ENCODE data around the gene CSNK1G1. TPM values are rescaled to one million over a fixed set of nuclear protein-coding genes. Genes with fewer than 3 reads are reported as not detected.

CSNK1G1 gene
- total RNA-seq, 1 experiment from 2014 or later: 27.4 TPM

DNA sequence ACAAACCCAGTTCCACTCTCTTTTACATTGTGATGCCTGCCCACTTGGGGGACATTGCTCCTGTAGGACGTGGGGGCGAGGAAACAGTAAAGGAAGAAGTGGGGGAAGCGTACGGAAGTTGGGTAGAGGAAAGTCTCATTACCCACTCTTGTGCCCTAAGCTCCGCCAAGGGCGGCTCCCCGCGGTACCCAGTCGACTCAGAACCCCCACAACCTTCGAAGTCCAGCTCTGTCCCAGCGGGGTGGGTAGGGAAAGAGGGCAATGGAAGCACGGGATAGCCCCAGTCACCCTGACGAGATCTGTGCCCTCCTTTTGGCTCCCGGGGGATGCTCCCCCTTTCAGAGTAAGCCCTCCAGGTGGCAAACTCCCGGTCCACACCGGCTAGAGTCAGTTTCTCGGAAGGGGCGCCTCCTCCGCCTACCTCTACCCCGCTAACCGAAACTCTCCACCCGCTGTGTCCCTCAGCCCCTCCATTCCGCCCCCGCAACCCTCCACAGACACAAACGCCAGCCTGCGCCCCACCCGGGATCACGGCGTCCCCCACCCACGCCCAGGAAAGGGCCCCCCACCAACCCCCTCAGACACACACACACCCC is 527 bp downstream of the CSNK1G1 start:
- BruUV-seq (replicated peaks): TSS peak; percentile 43
- intact Hi-C loops (cut with micrococcal nuclease; ENCODE audit: unreplicated experiment): no loop called here
- DNase-seq (ENCODE audit: low spot score): peak; percentile 29

DNA sequence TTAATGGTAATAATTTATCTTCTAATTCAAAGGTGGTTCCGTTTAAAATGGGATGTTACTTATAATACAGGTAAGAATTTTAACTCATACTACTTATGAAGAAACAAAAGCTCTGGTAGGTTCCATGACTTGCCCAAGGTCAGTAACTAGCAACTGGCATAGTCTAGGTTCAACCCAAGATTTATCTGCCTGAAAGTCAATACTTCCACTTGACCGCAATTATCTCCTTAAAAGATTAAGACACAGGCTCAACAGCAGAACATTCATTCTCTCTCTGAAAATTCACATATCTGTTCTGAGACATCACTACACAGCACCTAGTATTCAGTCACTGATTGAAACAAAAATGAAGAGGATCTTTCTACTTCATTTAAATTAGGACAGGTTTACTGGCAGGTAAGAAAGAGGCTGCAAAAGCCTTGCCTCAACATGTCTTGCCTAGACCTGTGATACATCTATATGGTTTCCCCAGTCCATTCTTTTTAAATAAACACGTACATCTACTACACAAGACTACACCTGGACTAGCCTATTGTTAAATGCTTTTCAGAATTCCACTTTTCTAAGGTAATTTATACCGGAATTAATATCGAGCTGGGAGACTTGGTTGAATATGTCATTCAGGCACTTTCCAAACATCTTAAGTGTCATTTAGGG is 1.2 kb downstream of the CSNK1G1 start:
- POLR2A ChIA-PET (ENCODE audit: low non-redundant PET): no interaction called here
- Histone ChIP-seq H3K9me3 (ENCODE audit: low read depth, low read length, poor library complexity, severe bottlenecking) (no peaks in the 10 kb centered on the region), H3K36me3 (ENCODE audit: insufficient read depth, low read length, poor library complexity, severe bottlenecking) (no peaks in the 10 kb centered on the region), H3K27me3 (replicated peaks; ENCODE audit: insufficient read depth, low read depth, low read length, poor library complexity) (no peaks in the 10 kb centered on the region), H3K27ac (ENCODE audit: low read depth, low read length, poor library complexity, severe bottlenecking) (peak overlapping the region; percentile 89), H3K4me3 (ENCODE audit: low read depth, low read length, poor library complexity, severe bottlenecking) (peak overlapping the region; percentile 94), H3K4me1 (ENCODE audit: insufficient read depth, low read length, poor library complexity, severe bottlenecking) (peaks cover 31% of the 10 kb centered on the region)
- DNase-seq (ENCODE audit: low spot score): no peak
- no TSS peak for BruUV-seq (replicated peaks)
- TF ChIP-seq EZH2 (IDR thresholded peaks at IDR 0.05; ENCODE audit: borderline replicate concordance, low read depth, low read length, poor library complexity, severe bottlenecking) (no peak), CTCF (conservative IDR thresholded peaks at IDR 0.05; ENCODE audit: low read depth, low read length) (no peak)
- intact Hi-C loops (cut with micrococcal nuclease; ENCODE audit: unreplicated experiment): no loop called here
- CTCF ChIA-PET: no interaction called here

More for the DNA sequence above, 527 bp downstream of the CSNK1G1 start:
- Histone ChIP-seq H3K9me3 (ENCODE audit: low read depth, low read length, poor library complexity, severe bottlenecking) (no peaks in the 10 kb centered on the region), H3K36me3 (ENCODE audit: insufficient read depth, low read length, poor library complexity, severe bottlenecking) (no peaks in the 10 kb centered on the region), H3K4me3 (ENCODE audit: low read depth, low read length, poor library complexity, severe bottlenecking) (peak overlapping the region; percentile 94), H3K4me1 (ENCODE audit: insufficient read depth, low read length, poor library complexity, severe bottlenecking) (peaks cover 30% of the 10 kb centered on the region), H3K27me3 (replicated peaks; ENCODE audit: insufficient read depth, low read depth, low read length, poor library complexity) (no peaks in the 10 kb centered on the region), H3K27ac (ENCODE audit: low read depth, low read length, poor library complexity, severe bottlenecking) (peak overlapping the region; percentile 89)
- POLR2A ChIA-PET (ENCODE audit: low non-redundant PET): no interaction called here
- no peak for TF ChIP-seq EZH2 (IDR thresholded peaks at IDR 0.05; ENCODE audit: borderline replicate concordance, low read depth, low read length, poor library complexity, severe bottlenecking)
- no peak for TF ChIP-seq CTCF (conservative IDR thresholded peaks at IDR 0.05; ENCODE audit: low read depth, low read length)
- CTCF ChIA-PET: interaction anchor here (0.6 to 1.4 kb wide), 3 partner anchors 11 to 202 kb away, joined by 4 read pairs; no protein-coding TSS in a partner anchor

GRCh38 chr15:64351265-64351664 is 4.7 kb downstream of the CSNK1G1 start:
- intact Hi-C loops (cut with micrococcal nuclease; ENCODE audit: unreplicated experiment): no loop called here
- TF ChIP-seq EZH2 (IDR thresholded peaks at IDR 0.05; ENCODE audit: borderline replicate concordance, low read depth, low read length, poor library complexity, severe bottlenecking) (no peak), CTCF (conservative IDR thresholded peaks at IDR 0.05; ENCODE audit: low read depth, low read length) (no peak)
- H3K4me3 ChIP-seq (ENCODE audit: low read depth, low read length, poor library complexity, severe bottlenecking): no peak overlapping the region
- ChIA-PET CTCF (no interaction called here), POLR2A (ENCODE audit: low non-redundant PET) (interaction anchor here (0.7 kb wide), 1 partner anchor 48 kb away, joined by 3 read pairs; no protein-coding TSS in a partner anchor)
- H3K36me3 ChIP-seq (ENCODE audit: insufficient read depth, low read length, poor library complexity, severe bottlenecking): no peaks in the 10 kb centered on the region
- no peaks in the 10 kb centered on the region for H3K9me3 ChIP-seq (ENCODE audit: low read depth, low read length, poor library complexity, severe bottlenecking)
- peak overlapping the region; percentile 47 for H3K27ac ChIP-seq (ENCODE audit: low read depth, low read length, poor library complexity, severe bottlenecking)
- no peaks in the 10 kb centered on the region for H3K27me3 ChIP-seq (replicated peaks; ENCODE audit: insufficient read depth, low read depth, low read length, poor library complexity)
- peak; percentile 14 for DNase-seq (ENCODE audit: low spot score)
- peaks cover 42% of the 10 kb centered on the region for H3K4me1 ChIP-seq (ENCODE audit: insufficient read depth, low read length, poor library complexity, severe bottlenecking)
- no TSS peak for BruUV-seq (replicated peaks)
